ENCODE results near the gene MID2.
"Not testable (repeated sequence)": the region's sequence is repeated elsewhere in the genome, so short reads cannot be mapped to it uniquely, and the experiment has no call there.

Gene MID2

DNA sequence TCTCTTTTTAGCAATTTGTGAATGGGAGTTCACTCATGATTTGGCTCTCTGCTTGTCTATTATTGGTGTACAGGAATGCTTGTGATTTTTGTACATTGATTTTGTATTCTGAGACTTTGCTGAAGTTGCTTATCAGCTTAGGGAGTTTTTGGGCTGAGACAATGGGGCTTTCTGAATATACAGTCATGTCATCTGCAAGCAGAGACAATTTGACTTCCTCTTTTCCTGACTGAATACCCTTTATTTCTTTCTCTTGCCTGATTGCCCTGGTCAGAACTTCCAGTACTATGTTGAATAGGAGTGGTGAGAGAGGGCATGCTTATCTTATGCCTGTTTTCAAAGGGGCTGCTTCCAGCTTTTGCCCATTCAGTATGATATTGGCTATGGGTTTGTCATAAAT is 129.7 kb downstream of the MID2 start:
- not testable (repeated sequence) for H3K9me3 Mint-ChIP-seq; H3K27ac Mint-ChIP-seq; H3K4me3 Mint-ChIP-seq; DNase-seq; H3K4me1 Mint-ChIP-seq (ENCODE audit: low read depth); H3K36me3 Mint-ChIP-seq (ENCODE audit: low read depth)
- H3K27me3 Mint-ChIP-seq = peaks cover 45% of the 10 kb centered on the region

DNA sequence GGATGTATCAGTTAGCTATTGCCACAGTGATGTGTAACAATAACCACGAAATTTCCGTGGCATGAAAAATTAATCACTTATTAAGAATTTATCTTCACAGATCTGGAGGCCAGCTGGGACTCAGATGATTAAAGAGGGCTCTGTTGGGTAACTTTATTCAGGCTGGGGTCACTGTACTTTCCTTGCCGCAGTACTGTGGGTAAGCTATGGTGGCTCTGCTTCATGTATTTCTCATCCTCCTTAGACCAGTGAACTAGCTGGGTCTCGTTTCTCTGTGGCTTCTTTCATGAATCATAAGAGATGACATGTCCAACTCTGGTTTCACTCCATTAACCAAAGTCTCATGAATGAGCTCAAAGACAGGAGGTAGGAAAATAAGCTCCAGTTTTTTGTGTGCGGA is 143.0 kb downstream of the MID2 start:
- Mint-ChIP-seq H3K36me3 (ENCODE audit: low read depth) (no peaks in the 10 kb centered on the region), H3K9me3 (no peaks in the 10 kb centered on the region), H3K27me3 (peaks cover 42% of the 10 kb centered on the region), H3K4me3 (no peak overlapping the region), H3K27ac (no peak overlapping the region), H3K4me1 (ENCODE audit: low read depth) (no peaks in the 10 kb centered on the region)
- DNase-seq = no peak

DNA sequence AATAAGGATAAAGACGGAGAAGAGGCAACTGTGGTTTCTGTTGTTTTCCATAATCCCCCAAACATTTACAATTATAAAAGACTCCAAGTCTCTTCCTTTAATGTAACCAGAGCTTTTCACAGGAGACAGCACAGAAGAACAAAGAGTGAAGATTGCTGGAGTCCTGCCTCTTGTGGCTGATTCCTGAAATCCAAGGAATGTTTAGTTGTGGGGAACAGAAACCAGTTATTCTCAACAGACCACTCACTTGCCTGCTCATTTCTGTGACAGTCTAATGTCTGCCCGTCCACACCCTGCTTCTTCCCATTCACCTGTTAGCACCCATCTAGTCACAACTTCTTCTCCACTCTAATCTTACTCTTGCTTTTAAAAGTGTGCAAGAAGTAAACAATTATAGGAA is 144.4 kb downstream of the MID2 start:
- no peak overlapping the region for H3K27ac Mint-ChIP-seq
- DNase-seq = no peak
- H3K9me3 Mint-ChIP-seq = no peaks in the 10 kb centered on the region
- H3K4me3 Mint-ChIP-seq = no peak overlapping the region
- H3K4me1 Mint-ChIP-seq (ENCODE audit: low read depth) = no peaks in the 10 kb centered on the region
- no peaks in the 10 kb centered on the region for H3K36me3 Mint-ChIP-seq (ENCODE audit: low read depth)
- H3K27me3 Mint-ChIP-seq = peaks cover 32% of the 10 kb centered on the region

DNA sequence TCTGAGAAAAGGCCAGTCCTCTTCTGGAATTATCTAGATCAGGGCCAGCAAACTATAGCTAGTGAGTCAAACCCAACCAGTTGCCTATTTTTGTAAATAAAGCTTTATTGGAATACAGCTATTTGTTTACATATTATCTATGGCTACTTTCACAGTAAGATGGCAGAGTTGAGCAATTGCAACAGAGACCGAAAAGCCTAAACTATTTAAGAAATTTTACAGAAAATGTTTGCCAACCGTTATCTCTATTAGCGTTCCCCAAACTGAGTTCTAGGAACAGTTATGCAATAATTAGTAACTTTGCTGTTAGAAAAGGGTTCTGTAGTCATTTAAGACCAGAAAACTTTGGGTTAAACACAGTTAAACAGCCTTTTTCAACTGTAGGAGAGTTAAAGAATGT is 146.0 kb downstream of the MID2 start:
- H3K4me1 Mint-ChIP-seq (ENCODE audit: low read depth) = no peaks in the 10 kb centered on the region
- H3K27ac Mint-ChIP-seq = no peak overlapping the region
- H3K27me3 Mint-ChIP-seq = peaks cover 35% of the 10 kb centered on the region
- DNase-seq = no peak
- H3K36me3 Mint-ChIP-seq (ENCODE audit: low read depth) = no peaks in the 10 kb centered on the region
- no peaks in the 10 kb centered on the region for H3K9me3 Mint-ChIP-seq
- no peak overlapping the region for H3K4me3 Mint-ChIP-seq

All from activated T-cell treated with anti-CD3 and anti-CD28 coated beads, Interleukin-2, amount 50 U/mL, for 24 hours (primary cell).